C4-2B (cell line): ENCODE results near the gene LTBP1.

Experiments used
- ZFX ChIP-seq: fragments of 450-650 bp; IDR thresholded peaks from 2 replicates; pipeline ENCODE4 v1.6.1; 2017
- TF ChIP-seq, protein P1 (sequence below): fragments of 450-650 bp; conservative IDR thresholded peaks from 2 replicates; pipeline ENCODE4 v1.5.1; 2017; ENCODE audit warnings: mild to moderate bottlenecking

DNA sequence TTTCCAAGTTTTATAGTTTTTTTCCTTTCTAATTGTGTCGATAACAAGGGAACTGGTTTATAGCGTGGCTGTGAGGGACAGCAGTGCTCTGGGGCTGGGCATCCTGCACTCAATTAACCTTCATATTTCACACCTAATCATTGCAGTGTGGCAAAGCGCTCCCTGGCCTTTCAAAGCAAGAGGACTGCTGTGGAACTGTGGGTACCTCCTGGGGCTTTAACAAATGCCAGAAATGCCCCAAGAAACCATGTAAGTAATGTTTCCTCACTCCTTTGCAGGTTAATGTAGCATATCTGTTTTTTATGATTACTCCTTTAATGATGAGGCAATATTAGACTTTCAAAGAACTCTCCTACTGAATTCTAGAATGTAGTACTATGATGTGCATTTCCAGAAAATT, 270.7 kb downstream of the LTBP1 start:
- TF ChIP-seq, protein P1, sequence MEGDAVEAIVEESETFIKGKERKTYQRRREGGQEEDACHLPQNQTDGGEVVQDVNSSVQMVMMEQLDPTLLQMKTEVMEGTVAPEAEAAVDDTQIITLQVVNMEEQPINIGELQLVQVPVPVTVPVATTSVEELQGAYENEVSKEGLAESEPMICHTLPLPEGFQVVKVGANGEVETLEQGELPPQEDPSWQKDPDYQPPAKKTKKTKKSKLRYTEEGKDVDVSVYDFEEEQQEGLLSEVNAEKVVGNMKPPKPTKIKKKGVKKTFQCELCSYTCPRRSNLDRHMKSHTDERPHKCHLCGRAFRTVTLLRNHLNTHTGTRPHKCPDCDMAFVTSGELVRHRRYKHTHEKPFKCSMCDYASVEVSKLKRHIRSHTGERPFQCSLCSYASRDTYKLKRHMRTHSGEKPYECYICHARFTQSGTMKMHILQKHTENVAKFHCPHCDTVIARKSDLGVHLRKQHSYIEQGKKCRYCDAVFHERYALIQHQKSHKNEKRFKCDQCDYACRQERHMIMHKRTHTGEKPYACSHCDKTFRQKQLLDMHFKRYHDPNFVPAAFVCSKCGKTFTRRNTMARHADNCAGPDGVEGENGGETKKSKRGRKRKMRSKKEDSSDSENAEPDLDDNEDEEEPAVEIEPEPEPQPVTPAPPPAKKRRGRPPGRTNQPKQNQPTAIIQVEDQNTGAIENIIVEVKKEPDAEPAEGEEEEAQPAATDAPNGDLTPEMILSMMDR: no peak
- TF ChIP-seq ZFX: no peak
